OCI-LY3 (cell line): ENCODE measurements around the gene LRRC3B.

Experiments used
- H2AFZ ChIP-seq: fragments of 200-600, 300-600 bp; shearing (Covaris generic); 2 replicates; pipeline ENCODE4 v1.6.0; 2014; ENCODE audit warnings: antibody characterized with exemption, low read depth, low read length
- H3K27ac ChIP-seq: fragments of 200-600, 300-600 bp; sonication (generic); 2 replicates; pipeline ENCODE4 v1.5.1; 2014; ENCODE audit warnings: mild to moderate bottlenecking, low read length, moderate library complexity, mixed read lengths
- H3K27me3 ChIP-seq: fragments of 200-600, 300-600 bp; sonication (generic); 2 replicates; pipeline ENCODE4 v1.6.1; 2014; ENCODE audit warnings: low read depth, low read length, mixed read lengths
- H3K36me3 ChIP-seq: fragments of 200-600, 300-600 bp; sonication (generic); replicated peaks from 2 replicates; pipeline ENCODE3; 2014; ENCODE audit warnings: low read depth, low read length, mixed read lengths
- H3K4me1 ChIP-seq: fragments of 300-600, 200-600 bp; sonication (generic); 2 replicates; pipeline ENCODE4 v1.6.1; 2014; ENCODE audit warnings: low read length, mixed read lengths
- H3K4me2 ChIP-seq: fragments of 200-600, 300-600 bp; sonication (generic); 2 replicates; pipeline ENCODE4 v1.6.1; 2014; ENCODE audit warnings: low read length, mixed read lengths
- H3K4me3 ChIP-seq: fragments of 300-600, 200-600 bp; sonication (generic); 2 replicates; pipeline ENCODE4 v1.5.1; 2014; ENCODE audit warnings: antibody characterized with exemption, mild to moderate bottlenecking, low read length, moderate library complexity
- H3K79me2 ChIP-seq: fragments of 300-600, 200-600 bp; shearing (Covaris generic); 2 replicates; pipeline ENCODE4 v1.6.1; 2014; ENCODE audit warnings: mild to moderate bottlenecking, low read length, mixed read lengths
- H3K9ac ChIP-seq: fragments of 300-600, 200-600 bp; shearing (Covaris generic); 2 replicates; pipeline ENCODE4 v1.6.0; 2014; ENCODE audit warnings: mild to moderate bottlenecking, low read length, moderate library complexity
- H3K9me3 ChIP-seq: fragments of 200-600, 300-600 bp; shearing (Covaris generic); 2 replicates; pipeline ENCODE4 v1.6.1; 2014; ENCODE audit warnings: low read length, mixed read lengths; ENCODE audit not compliant: insufficient read depth
- H4K20me1 ChIP-seq: fragments of 200-600, 300-600 bp; sonication (generic); 2 replicates; pipeline ENCODE4 v1.6.1; 2016; ENCODE audit warnings: low read length, mixed read lengths; ENCODE audit not compliant: insufficient read depth
- EZH2phosphoT487 ChIP-seq: fragments of 200-600 bp; shearing (Covaris generic); IDR thresholded peaks from 2 replicates; pipeline ENCODE4 v1.6.1; 2018; ENCODE audit warnings: antibody characterized with exemption, mixed run types, low read depth
- TF ChIP-seq, protein P1 (sequence below): fragments of 200-600, 300-600 bp; sonication (generic); IDR thresholded peaks from 2 replicates; pipeline ENCODE4 v1.5.1; 2014; ENCODE audit warnings: antibody characterized with exemption, low read length, low read depth

Gene LRRC3B

GRCh38 chr3:26652164-26652563 is 29.6 kb downstream of the LRRC3B start:
- H3K4me1 ChIP-seq, result peaks cover 10% of the 10 kb centered on the region; the same call in 1 of the 2 replicates
- no peaks in the 10 kb centered on the region for H4K20me1 ChIP-seq
- H3K9me3 ChIP-seq, result no peaks in the 10 kb centered on the region
- H3K79me2 ChIP-seq, result no peaks in the 10 kb centered on the region
- H3K4me3 ChIP-seq, result no peak overlapping the region
- no peak overlapping the region for H2AFZ ChIP-seq
- H3K27ac ChIP-seq, result no peak overlapping the region
- no peaks in the 10 kb centered on the region for H3K27me3 ChIP-seq
- TF ChIP-seq, protein P1, sequence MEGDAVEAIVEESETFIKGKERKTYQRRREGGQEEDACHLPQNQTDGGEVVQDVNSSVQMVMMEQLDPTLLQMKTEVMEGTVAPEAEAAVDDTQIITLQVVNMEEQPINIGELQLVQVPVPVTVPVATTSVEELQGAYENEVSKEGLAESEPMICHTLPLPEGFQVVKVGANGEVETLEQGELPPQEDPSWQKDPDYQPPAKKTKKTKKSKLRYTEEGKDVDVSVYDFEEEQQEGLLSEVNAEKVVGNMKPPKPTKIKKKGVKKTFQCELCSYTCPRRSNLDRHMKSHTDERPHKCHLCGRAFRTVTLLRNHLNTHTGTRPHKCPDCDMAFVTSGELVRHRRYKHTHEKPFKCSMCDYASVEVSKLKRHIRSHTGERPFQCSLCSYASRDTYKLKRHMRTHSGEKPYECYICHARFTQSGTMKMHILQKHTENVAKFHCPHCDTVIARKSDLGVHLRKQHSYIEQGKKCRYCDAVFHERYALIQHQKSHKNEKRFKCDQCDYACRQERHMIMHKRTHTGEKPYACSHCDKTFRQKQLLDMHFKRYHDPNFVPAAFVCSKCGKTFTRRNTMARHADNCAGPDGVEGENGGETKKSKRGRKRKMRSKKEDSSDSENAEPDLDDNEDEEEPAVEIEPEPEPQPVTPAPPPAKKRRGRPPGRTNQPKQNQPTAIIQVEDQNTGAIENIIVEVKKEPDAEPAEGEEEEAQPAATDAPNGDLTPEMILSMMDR, result no peak
- no peak for TF ChIP-seq EZH2phosphoT487
- H3K36me3 ChIP-seq, result no peaks in the 10 kb centered on the region
- H3K9ac ChIP-seq, result no peak overlapping the region
- H3K4me2 ChIP-seq, result no peak overlapping the region

GRCh38 chr3:26653811-26654425 is 31.3 kb downstream of the LRRC3B start:
- no peak overlapping the region for H2AFZ ChIP-seq
- no peaks in the 10 kb centered on the region for H3K79me2 ChIP-seq
- no peak overlapping the region for H3K4me2 ChIP-seq
- peaks cover 4% of the 10 kb centered on the region for H3K4me1 ChIP-seq
- no peak overlapping the region for H3K9ac ChIP-seq
- H3K4me3 ChIP-seq, result no peak overlapping the region
- no peak overlapping the region for H3K27ac ChIP-seq
- TF ChIP-seq, protein P1, result no peak
- TF ChIP-seq EZH2phosphoT487, result no peak
- H3K36me3 ChIP-seq, result no peaks in the 10 kb centered on the region
- no peaks in the 10 kb centered on the region for H3K27me3 ChIP-seq
- H4K20me1 ChIP-seq, result no peaks in the 10 kb centered on the region
- H3K9me3 ChIP-seq, result no peaks in the 10 kb centered on the region

GRCh38 chr3:26655231-26655630 is 32.7 kb downstream of the LRRC3B start:
- H3K36me3 ChIP-seq, result no peaks in the 10 kb centered on the region
- TF ChIP-seq, protein P1, result no peak
- TF ChIP-seq EZH2phosphoT487, result no peak

GRCh38 chr3:26657348-26657976 is 34.9 kb downstream of the LRRC3B start:
- H3K27me3 ChIP-seq, result no peaks in the 10 kb centered on the region
- no peaks in the 10 kb centered on the region for H3K9me3 ChIP-seq
- H3K4me2 ChIP-seq, result no peak overlapping the region
- H3K4me1 ChIP-seq, result peaks cover 4% of the 10 kb centered on the region
- H4K20me1 ChIP-seq, result no peaks in the 10 kb centered on the region
- H3K27ac ChIP-seq, result no peak overlapping the region
- no peak overlapping the region for H3K4me3 ChIP-seq
- no peaks in the 10 kb centered on the region for H3K36me3 ChIP-seq
- TF ChIP-seq, protein P1, result no peak
- TF ChIP-seq EZH2phosphoT487, result no peak
- H3K9ac ChIP-seq, result no peak overlapping the region
- no peaks in the 10 kb centered on the region for H3K79me2 ChIP-seq
- H2AFZ ChIP-seq, result no peak overlapping the region

More at GRCh38 chr3:26655231-26655630, 32.7 kb downstream of the LRRC3B start:
- Histone ChIP-seq H3K4me3 (no peak overlapping the region), H3K27ac (no peak overlapping the region), H3K9me3 (no peaks in the 10 kb centered on the region), H3K4me2 (no peak overlapping the region), H3K27me3 (no peaks in the 10 kb centered on the region), H2AFZ (no peak overlapping the region), H3K4me1 (peaks cover 4% of the 10 kb centered on the region), H4K20me1 (no peaks in the 10 kb centered on the region), H3K79me2 (no peaks in the 10 kb centered on the region), H3K9ac (no peak overlapping the region)
